HG03575 (cell line): Measurements from ENCODE around the gene STARD10.

Source experiments
- ATAC-seq: cut with Tn5 transposase; IDR thresholded peaks from one replicate; pipeline ENCODE4 v1.9.1; 2021; ENCODE audit not compliant: unreplicated experiment, insufficient number of reproducible peaks, low FRiP score; ENCODE audit errors: extremely low read depth

The STARD10 gene

GRCh38 chr11:72753341-72754148 is 40.3 kb downstream of the STARD10 start:
- no peak for ATAC-seq

GRCh38 chr11:72752088-72752914 is 41.5 kb downstream of the STARD10 start, which contains the start of gene ARAP1:
TSS of gene ARAP1 (minus strand) at chr11:72752408. CDS start at chr11:72727128, 25,280 bp downstream.
- ATAC-seq = no peak

GRCh38 chr11:72751116-72752087 is 42.4 kb downstream of the STARD10 start:
- no peak for ATAC-seq

- no peak for ATAC-seq
Measured at GRCh38 chr11:72750556-72751115, 43.2 kb downstream of the STARD10 start.

GRCh38 chr11:72750086-72750485 is 43.8 kb downstream of the STARD10 start:
- ATAC-seq = no peak

GRCh38 chr11:72747289-72747855 is 46.5 kb downstream of the STARD10 start:
- no peak for ATAC-seq

- ATAC-seq = no peak
Measured at GRCh38 chr11:72746821-72747220, 47.0 kb downstream of the STARD10 start.

GRCh38 chr11:72745925-72746550 is 47.8 kb downstream of the STARD10 start:
- ATAC-seq = no peak

- ATAC-seq = no peak
Measured at GRCh38 chr11:72745511-72745910, 48.3 kb downstream of the STARD10 start.

- no peak for ATAC-seq
Measured at GRCh38 chr11:72744474-72744873, 49.4 kb downstream of the STARD10 start.

- no peak for ATAC-seq
Measured at GRCh38 chr11:72743321-72744221, 50.3 kb downstream of the STARD10 start.

GRCh38 chr11:72742513-72743320 is 51.1 kb downstream of the STARD10 start:
- ATAC-seq = no peak

GRCh38 chr11:72741849-72742512 is 51.9 kb downstream of the STARD10 start:
- no peak for ATAC-seq

- no peak for ATAC-seq
Measured at GRCh38 chr11:72741429-72741833, 52.4 kb downstream of the STARD10 start.

- no peak for ATAC-seq
Measured at GRCh38 chr11:72740562-72741428, 53.1 kb downstream of the STARD10 start.
